ENCODE results near the gene FAM53A. TPM values are rescaled to one million over a fixed set of nuclear protein-coding genes. Genes with fewer than 3 reads are reported as not detected.

FAM53A gene
- polyA plus RNA-seq, 2 of the 4 experiments (the other 2 are of a cell fraction), result 0.87 to 1.2 TPM

DNA sequence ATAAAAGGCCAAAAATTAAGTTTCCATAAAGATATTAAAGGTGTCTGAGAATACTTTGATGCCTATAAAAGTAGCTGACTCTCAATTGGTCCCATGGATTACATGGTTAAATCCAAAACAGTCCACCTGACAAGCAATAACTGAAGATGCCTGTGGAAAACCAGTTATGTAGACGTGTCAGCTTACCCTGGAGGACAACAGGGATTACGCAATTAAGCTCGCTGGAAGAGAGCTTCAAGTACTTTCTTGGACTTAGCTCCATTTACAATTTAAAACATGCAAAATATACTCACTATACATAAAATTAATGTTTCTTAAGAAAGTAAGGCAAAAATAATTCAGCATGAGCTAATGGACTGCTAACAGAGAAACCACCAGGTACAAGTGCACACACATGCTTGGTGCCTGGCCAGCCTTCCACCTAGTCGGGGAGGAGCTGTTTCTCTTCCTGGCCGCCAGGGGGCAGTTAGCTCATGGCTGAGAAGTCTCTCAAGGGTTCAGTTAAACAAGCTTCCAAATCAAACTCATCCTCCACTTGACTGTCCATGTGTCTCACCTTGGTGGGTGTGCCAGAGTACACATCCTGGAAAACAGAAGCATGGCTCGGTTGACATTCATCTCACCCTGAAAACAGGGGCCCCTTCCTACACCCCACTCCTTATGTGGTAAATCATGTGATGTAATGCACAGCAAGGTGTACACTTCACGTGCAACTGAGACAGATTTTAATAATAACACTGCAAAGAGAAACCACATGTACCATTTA, 9.2 kb upstream of the FAM53A start:
- no peak overlapping the region for H3K4me3 ChIP-seq
- no peak for FAIRE-seq
- peak; percentile 94 to 95 for ATAC-seq
- no peak overlapping the region for H3K4me2 ChIP-seq
- H3K27ac ChIP-seq, result no peak overlapping the region
- ChIA-PET POLR2A (interaction anchor here (1.0 to 1.5 kb wide), 3 partner anchors 19 to 34 kb away, joined by 4 to 21 read pairs (median 5); partner anchors contain the start of gene SLBP), CTCF (interaction anchor here (0.8 to 10.3 kb wide), 19 partner anchors 8 to 209 kb away, joined by 3 to 108 read pairs (median 4); partner anchors contain the start of genes SLBP and TMEM129)
- H3K4me1 ChIP-seq, result no peaks in the 10 kb centered on the region
- H3K9me3 ChIP-seq, result no peaks in the 10 kb centered on the region
- peak; percentile 58 to 87 for DNase-seq (ENCODE audit: low read depth in 1 of 2, low spot score in 1 of 2)
- 49% methylated on average over 7 of the region's 7 CpGs for WGBS (ENCODE audit: missing lambda C conversion rate)
- peak; percentile 80 to 90 for TF ChIP-seq CEBPB (IDR thresholded peaks at IDR 0.05)
- TF ChIP-seq EHF (CRISPR knock-in tag; IDR thresholded peaks at IDR 0.05), result no peak
- TF ChIP-seq FOSL2 (IDR thresholded peaks at IDR 0.05), result no peak
- TF ChIP-seq FOSL2 (CRISPR knock-in tag; IDR thresholded peaks at IDR 0.05), result no peak
- TF ChIP-seq SMC3 (IDR thresholded peaks at IDR 0.05), result peak; percentile 53
- TF ChIP-seq, protein P1, sequence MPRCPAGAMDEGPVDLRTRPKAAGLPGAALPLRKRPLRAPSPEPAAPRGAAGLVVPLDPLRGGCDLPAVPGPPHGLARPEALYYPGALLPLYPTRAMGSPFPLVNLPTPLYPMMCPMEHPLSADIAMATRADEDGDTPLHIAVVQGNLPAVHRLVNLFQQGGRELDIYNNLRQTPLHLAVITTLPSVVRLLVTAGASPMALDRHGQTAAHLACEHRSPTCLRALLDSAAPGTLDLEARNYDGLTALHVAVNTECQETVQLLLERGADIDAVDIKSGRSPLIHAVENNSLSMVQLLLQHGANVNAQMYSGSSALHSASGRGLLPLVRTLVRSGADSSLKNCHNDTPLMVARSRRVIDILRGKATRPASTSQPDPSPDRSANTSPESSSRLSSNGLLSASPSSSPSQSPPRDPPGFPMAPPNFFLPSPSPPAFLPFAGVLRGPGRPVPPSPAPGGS (IDR thresholded peaks at IDR 0.05), result no peak
- TF ChIP-seq PHF8 (IDR thresholded peaks at IDR 0.05; ENCODE audit: borderline replicate concordance, low read depth), result no peak
- TF ChIP-seq, protein P2, sequence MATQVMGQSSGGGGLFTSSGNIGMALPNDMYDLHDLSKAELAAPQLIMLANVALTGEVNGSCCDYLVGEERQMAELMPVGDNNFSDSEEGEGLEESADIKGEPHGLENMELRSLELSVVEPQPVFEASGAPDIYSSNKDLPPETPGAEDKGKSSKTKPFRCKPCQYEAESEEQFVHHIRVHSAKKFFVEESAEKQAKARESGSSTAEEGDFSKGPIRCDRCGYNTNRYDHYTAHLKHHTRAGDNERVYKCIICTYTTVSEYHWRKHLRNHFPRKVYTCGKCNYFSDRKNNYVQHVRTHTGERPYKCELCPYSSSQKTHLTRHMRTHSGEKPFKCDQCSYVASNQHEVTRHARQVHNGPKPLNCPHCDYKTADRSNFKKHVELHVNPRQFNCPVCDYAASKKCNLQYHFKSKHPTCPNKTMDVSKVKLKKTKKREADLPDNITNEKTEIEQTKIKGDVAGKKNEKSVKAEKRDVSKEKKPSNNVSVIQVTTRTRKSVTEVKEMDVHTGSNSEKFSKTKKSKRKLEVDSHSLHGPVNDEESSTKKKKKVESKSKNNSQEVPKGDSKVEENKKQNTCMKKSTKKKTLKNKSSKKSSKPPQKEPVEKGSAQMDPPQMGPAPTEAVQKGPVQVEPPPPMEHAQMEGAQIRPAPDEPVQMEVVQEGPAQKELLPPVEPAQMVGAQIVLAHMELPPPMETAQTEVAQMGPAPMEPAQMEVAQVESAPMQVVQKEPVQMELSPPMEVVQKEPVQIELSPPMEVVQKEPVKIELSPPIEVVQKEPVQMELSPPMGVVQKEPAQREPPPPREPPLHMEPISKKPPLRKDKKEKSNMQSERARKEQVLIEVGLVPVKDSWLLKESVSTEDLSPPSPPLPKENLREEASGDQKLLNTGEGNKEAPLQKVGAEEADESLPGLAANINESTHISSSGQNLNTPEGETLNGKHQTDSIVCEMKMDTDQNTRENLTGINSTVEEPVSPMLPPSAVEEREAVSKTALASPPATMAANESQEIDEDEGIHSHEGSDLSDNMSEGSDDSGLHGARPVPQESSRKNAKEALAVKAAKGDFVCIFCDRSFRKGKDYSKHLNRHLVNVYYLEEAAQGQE (IDR thresholded peaks at IDR 0.05), result no peak
- TF ChIP-seq EP300 (IDR thresholded peaks at IDR 0.05), result no peak
- TF ChIP-seq, protein P3, sequence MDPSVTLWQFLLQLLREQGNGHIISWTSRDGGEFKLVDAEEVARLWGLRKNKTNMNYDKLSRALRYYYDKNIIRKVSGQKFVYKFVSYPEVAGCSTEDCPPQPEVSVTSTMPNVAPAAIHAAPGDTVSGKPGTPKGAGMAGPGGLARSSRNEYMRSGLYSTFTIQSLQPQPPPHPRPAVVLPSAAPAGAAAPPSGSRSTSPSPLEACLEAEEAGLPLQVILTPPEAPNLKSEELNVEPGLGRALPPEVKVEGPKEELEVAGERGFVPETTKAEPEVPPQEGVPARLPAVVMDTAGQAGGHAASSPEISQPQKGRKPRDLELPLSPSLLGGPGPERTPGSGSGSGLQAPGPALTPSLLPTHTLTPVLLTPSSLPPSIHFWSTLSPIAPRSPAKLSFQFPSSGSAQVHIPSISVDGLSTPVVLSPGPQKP (IDR thresholded peaks at IDR 0.05; ENCODE audit: low read depth, low read length), result no peak
- TF ChIP-seq, protein P4, sequence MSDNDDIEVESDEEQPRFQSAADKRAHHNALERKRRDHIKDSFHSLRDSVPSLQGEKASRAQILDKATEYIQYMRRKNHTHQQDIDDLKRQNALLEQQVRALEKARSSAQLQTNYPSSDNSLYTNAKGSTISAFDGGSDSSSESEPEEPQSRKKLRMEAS (IDR thresholded peaks at IDR 0.05), result peak; percentile 26; the same call in 1 of the 2 replicates
- no peak for TF ChIP-seq TP53 (CRISPR knock-in tag; IDR thresholded peaks at IDR 0.05)
- TF ChIP-seq MAZ (IDR thresholded peaks at IDR 0.05; ENCODE audit: borderline replicate concordance, low read depth, low read length), result no peak
- no peak for TF ChIP-seq CHD4 (IDR thresholded peaks at IDR 0.05; ENCODE audit: borderline replicate concordance)
- TF ChIP-seq, protein P5, sequence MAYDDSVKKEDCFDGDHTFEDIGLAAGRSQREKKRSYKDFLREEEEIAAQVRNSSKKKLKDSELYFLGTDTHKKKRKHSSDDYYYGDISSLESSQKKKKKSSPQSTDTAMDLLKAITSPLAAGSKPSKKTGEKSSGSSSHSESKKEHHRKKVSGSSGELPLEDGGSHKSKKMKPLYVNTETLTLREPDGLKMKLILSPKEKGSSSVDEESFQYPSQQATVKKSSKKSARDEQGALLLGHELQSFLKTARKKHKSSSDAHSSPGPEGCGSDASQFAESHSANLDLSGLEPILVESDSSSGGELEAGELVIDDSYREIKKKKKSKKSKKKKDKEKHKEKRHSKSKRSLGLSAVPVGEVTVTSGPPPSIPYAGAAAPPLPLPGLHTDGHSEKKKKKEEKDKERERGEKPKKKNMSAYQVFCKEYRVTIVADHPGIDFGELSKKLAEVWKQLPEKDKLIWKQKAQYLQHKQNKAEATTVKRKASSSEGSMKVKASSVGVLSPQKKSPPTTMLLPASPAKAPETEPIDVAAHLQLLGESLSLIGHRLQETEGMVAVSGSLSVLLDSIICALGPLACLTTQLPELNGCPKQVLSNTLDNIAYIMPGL (CRISPR knock-in tag; IDR thresholded peaks at IDR 0.05; ENCODE audit: borderline replicate concordance), result no peak
- TF ChIP-seq FOSB (CRISPR knock-in tag; IDR thresholded peaks at IDR 0.05), result no peak
- TF ChIP-seq KDM5A (IDR thresholded peaks at IDR 0.05), result no peak
- TF ChIP-seq HOXB13 (CRISPR knock-in tag; IDR thresholded peaks at IDR 0.05; ENCODE audit: low read depth), result no peak
- TF ChIP-seq, protein P6, sequence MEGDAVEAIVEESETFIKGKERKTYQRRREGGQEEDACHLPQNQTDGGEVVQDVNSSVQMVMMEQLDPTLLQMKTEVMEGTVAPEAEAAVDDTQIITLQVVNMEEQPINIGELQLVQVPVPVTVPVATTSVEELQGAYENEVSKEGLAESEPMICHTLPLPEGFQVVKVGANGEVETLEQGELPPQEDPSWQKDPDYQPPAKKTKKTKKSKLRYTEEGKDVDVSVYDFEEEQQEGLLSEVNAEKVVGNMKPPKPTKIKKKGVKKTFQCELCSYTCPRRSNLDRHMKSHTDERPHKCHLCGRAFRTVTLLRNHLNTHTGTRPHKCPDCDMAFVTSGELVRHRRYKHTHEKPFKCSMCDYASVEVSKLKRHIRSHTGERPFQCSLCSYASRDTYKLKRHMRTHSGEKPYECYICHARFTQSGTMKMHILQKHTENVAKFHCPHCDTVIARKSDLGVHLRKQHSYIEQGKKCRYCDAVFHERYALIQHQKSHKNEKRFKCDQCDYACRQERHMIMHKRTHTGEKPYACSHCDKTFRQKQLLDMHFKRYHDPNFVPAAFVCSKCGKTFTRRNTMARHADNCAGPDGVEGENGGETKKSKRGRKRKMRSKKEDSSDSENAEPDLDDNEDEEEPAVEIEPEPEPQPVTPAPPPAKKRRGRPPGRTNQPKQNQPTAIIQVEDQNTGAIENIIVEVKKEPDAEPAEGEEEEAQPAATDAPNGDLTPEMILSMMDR (IDR thresholded peaks at IDR 0.05), result peak; percentile 64
- no peak for TF ChIP-seq GATA3 (IDR thresholded peaks at IDR 0.05; ENCODE audit: borderline replicate concordance)
- no peak for TF ChIP-seq POLR2A (IDR thresholded peaks at IDR 0.05; ENCODE audit: low read length)
- no peak for TF ChIP-seq SREBF2 (IDR thresholded peaks at IDR 0.05)
- no peak for TF ChIP-seq ZC3H11A (IDR thresholded peaks at IDR 0.05)
- TF ChIP-seq RNF2 (IDR thresholded peaks at IDR 0.05; ENCODE audit: borderline replicate concordance, low read depth), result no peak
- TF ChIP-seq RCOR1 (IDR thresholded peaks at IDR 0.05; ENCODE audit: low read depth, low read length), result no peak
- TF ChIP-seq MYC (IDR thresholded peaks at IDR 0.05; ENCODE audit: borderline replicate concordance, low read length), result no peak
- TF ChIP-seq, protein P7, sequence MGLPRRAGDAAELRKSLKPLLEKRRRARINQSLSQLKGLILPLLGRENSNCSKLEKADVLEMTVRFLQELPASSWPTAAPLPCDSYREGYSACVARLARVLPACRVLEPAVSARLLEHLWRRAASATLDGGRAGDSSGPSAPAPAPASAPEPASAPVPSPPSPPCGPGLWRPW (IDR thresholded peaks at IDR 0.05), result no peak
- no peak for TF ChIP-seq BHLHE40 (IDR thresholded peaks at IDR 0.05; ENCODE audit: low read depth, low read length)
- TF ChIP-seq HEYL (CRISPR knock-in tag; IDR thresholded peaks at IDR 0.05), result no peak
- TF ChIP-seq ZFP36 (IDR thresholded peaks at IDR 0.05; ENCODE audit: borderline replicate concordance, partially characterized antibody), result peak; percentile 87

Measured in A549 (cell line).